ENCODE results near the gene SP100. TPM values are rescaled to one million over a fixed set of nuclear protein-coding genes. Genes with fewer than 3 reads are reported as not detected.

Gene SP100
- total and polyA plus RNA-seq, 2 of the 13 experiments (the other 11 are each of a cell fraction or from before 2014, with no cell fraction given), result 12.6 to 16.5 TPM

DNA sequence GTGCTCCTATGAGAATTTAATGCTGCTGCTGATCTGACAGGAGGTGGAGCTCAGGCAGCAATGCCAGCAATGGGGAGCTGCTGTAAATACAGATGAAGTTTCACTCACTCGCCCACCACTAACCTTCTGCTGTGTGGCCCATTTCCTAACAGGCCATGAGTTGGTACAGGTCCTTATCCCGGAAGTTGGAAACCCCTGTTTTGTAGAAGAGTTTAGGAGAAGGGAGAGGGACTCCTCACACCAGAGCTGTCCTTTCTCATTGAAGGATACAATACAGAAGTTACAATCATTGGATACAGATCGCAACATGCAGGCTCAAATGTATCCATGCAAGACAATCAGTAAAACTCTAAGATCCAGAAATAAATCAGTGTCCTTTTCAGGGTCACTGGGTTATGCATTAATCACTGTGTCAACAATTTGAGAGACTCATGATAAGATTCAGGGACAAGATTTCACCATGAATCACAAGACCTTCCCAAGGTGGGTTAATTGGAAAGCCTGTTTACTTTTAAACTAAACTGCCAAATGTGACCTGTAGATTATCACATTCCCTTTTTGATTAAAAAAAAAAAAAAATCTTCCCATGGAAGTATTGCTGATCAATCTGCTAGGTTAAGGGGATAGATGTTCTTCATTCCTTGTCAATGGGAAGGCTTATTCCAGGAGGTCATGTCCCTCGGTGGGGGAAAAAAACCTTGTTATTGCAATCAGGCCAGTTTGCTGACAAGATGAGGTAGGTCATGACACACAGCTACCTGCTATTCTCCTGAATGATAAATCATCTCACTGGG lies 97.2 kb downstream of the SP100 start (continued):
- TF ChIP-seq, protein P1, sequence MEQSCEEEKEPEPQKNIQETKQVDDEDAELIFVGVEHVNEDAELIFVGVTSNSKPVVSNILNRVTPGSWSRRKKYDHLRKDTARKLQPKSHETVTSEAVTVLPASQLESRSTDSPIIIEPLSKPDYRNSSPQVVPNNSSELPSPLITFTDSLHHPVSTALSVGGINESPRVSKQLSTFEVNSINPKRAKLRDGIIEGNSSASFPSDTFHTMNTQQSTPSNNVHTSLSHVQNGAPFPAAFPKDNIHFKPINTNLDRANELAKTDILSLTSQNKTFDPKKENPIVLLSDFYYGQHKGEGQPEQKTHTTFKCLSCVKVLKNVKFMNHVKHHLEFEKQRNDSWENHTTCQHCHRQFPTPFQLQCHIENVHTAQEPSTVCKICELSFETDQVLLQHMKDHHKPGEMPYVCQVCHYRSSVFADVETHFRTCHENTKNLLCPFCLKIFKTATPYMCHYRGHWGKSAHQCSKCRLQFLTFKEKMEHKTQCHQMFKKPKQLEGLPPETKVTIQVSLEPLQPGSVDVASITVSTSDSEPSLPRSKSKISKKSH (CRISPR knock-in tag; IDR thresholded peaks at IDR 0.05; ENCODE audit: borderline replicate concordance), result no peak
- peak; percentile 98 for TF ChIP-seq HMG20B (CRISPR knock-in tag; conservative IDR thresholded peaks at IDR 0.05)
- TF ChIP-seq, protein P2, sequence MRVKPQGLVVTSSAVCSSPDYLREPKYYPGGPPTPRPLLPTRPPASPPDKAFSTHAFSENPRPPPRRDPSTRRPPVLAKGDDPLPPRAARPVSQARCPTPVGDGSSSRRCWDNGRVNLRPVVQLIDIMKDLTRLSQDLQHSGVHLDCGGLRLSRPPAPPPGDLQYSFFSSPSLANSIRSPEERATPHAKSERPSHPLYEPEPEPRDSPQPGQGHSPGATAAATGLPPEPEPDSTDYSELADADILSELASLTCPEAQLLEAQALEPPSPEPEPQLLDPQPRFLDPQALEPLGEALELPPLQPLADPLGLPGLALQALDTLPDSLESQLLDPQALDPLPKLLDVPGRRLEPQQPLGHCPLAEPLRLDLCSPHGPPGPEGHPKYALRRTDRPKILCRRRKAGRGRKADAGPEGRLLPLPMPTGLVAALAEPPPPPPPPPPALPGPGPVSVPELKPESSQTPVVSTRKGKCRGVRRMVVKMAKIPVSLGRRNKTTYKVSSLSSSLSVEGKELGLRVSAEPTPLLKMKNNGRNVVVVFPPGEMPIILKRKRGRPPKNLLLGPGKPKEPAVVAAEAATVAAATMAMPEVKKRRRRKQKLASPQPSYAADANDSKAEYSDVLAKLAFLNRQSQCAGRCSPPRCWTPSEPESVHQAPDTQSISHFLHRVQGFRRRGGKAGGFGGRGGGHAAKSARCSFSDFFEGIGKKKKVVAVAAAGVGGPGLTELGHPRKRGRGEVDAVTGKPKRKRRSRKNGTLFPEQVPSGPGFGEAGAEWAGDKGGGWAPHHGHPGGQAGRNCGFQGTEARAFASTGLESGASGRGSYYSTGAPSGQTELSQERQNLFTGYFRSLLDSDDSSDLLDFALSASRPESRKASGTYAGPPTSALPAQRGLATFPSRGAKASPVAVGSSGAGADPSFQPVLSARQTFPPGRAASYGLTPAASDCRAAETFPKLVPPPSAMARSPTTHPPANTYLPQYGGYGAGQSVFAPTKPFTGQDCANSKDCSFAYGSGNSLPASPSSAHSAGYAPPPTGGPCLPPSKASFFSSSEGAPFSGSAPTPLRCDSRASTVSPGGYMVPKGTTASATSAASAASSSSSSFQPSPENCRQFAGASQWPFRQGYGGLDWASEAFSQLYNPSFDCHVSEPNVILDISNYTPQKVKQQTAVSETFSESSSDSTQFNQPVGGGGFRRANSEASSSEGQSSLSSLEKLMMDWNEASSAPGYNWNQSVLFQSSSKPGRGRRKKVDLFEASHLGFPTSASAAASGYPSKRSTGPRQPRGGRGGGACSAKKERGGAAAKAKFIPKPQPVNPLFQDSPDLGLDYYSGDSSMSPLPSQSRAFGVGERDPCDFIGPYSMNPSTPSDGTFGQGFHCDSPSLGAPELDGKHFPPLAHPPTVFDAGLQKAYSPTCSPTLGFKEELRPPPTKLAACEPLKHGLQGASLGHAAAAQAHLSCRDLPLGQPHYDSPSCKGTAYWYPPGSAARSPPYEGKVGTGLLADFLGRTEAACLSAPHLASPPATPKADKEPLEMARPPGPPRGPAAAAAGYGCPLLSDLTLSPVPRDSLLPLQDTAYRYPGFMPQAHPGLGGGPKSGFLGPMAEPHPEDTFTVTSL (CRISPR knock-in tag; IDR thresholded peaks at IDR 0.05; ENCODE audit: borderline replicate concordance), result peak; percentile 73; the same call in 1 of the 2 replicates
- TF ChIP-seq ZNF468 (CRISPR knock-in tag; IDR thresholded peaks at IDR 0.05), result no peak
- peak; percentile 25 for TF ChIP-seq ZNF781 (CRISPR knock-in tag; IDR thresholded peaks at IDR 0.05; ENCODE audit: borderline replicate concordance, not compliant biosample characterization)
- peak; percentile 71; the same call in 1 of the 2 replicates for TF ChIP-seq BCL6 (CRISPR knock-in tag; IDR thresholded peaks at IDR 0.05)
- TF ChIP-seq ZNF7 (CRISPR knock-in tag; IDR thresholded peaks at IDR 0.05), result no peak
- peak; percentile 28 for TF ChIP-seq CEBPG (CRISPR knock-in tag; IDR thresholded peaks at IDR 0.05)
- peak; percentile 88 for TF ChIP-seq FOXA3 (CRISPR knock-in tag; IDR thresholded peaks at IDR 0.05)
- no peak for TF ChIP-seq ZNF333 (CRISPR knock-in tag; IDR thresholded peaks at IDR 0.05; ENCODE audit: borderline replicate concordance)
- TF ChIP-seq ZBTB38 (CRISPR knock-in tag; IDR thresholded peaks at IDR 0.05), result no peak
- TF ChIP-seq HNF4A (CRISPR knock-in tag; IDR thresholded peaks at IDR 0.05), result peak; percentile 46
- peak; percentile 85 for TF ChIP-seq NCOA2 (CRISPR knock-in tag; IDR thresholded peaks at IDR 0.05)

Data from HepG2 (cell line).